Activated T-cell treated with anti-CD3 and anti-CD28 coated beads, Interleukin-2, amount 50 U/mL, for 24 hours (primary cell): ENCODE data around the gene USP48.
A peak's percentile ranks its signal among the peaks of the same experiment; 100 is the strongest.

Experiments used
- DNase-seq: peaks from one replicate; pipeline ENCODE4 v3.0.0-alpha.2; 2020
- H3K27ac Mint-ChIP-seq: 2 replicates; pipeline ENCODE4 v1.8.0; 2020; ENCODE audit warnings: mild to moderate bottlenecking, mixed read lengths
- H3K27me3 Mint-ChIP-seq: 2 replicates; pipeline ENCODE4 v1.8.0; 2020; ENCODE audit warnings: mixed read lengths
- H3K36me3 Mint-ChIP-seq: 2 replicates; pipeline ENCODE4 v1.8.0; 2020; ENCODE audit warnings: low read depth, mixed read lengths
- H3K4me1 Mint-ChIP-seq: 2 replicates; pipeline ENCODE4 v1.8.0; 2020; ENCODE audit warnings: low read depth, mixed read lengths
- H3K4me3 Mint-ChIP-seq: 2 replicates; pipeline ENCODE4 v1.8.0; 2020; ENCODE audit warnings: mild to moderate bottlenecking, moderate library complexity, mixed read lengths
- H3K9me3 Mint-ChIP-seq: 2 replicates; pipeline ENCODE4 v1.8.0; 2020; ENCODE audit warnings: mixed read lengths

USP48 gene

DNA sequence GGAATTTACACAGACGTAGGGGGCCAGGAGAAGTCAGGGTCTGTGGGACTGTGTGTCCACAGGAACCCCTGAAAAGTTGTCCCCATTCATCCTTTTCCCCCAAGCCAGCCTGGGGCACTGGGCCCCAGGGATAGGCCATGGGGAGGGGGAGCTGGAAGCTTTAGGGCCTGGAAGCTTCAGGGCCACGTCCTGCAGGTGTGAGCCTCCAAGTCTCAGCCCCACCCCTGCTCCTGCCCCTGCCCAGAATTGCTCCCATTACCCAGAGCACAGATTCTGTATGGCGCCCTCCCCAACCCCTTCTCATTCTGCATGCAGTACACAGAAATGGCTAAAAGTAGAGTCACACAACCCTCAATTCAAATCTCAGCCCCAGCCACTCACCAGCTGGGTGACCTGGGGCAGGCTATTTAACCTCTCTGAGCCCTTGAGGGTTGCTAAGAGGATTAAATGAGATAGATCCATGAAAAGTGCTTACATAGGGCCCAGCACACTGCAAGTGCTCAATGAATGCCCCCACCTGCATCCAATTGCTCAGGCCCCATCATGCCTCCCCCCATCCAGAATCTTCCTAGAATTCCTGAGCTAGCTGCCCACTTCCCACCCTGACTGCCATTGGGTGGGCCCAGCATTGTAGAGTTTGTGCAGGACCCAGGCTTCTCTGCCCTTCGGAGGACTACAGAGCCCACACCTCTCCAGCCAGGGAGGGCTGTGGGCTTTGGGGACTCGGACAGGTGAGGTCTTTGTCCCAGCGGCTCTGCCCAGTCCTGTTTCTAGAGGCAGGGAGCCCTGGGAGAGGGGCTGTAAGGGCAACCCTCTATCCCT lies 120.3 kb downstream of the USP48 start:
- Mint-ChIP-seq H3K4me3 (no peak overlapping the region), H3K27me3 (peaks cover 76% of the 10 kb centered on the region), H3K9me3 (no peaks in the 10 kb centered on the region), H3K36me3 (no peaks in the 10 kb centered on the region), H3K4me1 (peaks cover 14% of the 10 kb centered on the region), H3K27ac (no peak overlapping the region)
- DNase-seq: no peak

DNA sequence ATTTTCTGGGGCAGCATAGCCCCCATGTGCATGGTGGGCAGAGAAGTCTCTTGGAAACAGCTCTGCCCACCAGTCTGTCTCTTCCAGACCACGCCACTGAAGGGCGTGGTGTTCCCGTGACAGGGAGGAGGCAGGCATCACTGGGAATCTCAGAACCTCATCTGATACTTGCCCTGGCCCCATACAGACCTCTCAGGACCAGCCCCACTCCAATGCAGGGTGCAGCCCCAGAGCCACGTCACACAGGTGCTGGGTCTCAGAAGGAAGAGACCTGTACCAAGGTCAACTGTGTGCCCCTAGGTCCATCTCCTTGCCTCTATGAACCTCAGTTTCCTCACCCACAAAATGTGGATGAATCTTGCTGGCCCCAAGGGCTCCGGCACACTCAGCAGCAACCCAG lies 121.1 kb downstream of the USP48 start:
- peaks cover 12% of the 10 kb centered on the region for H3K4me1 Mint-ChIP-seq
- H3K4me3 Mint-ChIP-seq: no peak overlapping the region
- no peaks in the 10 kb centered on the region for H3K36me3 Mint-ChIP-seq
- no peak overlapping the region for H3K27ac Mint-ChIP-seq
- no peak for DNase-seq
- H3K9me3 Mint-ChIP-seq: no peaks in the 10 kb centered on the region
- H3K27me3 Mint-ChIP-seq: peaks cover 68% of the 10 kb centered on the region

DNA sequence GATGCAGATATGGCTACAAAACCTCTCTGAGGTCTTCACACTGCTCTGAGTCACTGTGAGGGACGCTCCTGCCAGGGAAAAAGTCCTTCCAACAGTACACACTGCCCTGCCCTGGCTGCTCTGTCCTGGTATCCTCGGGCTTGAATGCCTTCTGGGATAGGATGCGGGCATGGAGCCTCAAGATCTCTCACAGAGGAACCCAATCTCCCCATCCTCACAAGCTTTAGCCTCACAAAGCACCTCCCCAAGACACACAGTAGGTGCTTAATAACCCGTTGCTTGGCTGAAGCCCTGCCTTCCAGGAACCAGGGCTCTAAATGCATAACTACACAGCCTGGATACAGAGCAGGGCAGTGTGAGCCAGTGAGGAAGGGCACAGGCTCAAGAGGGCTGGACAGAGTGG lies 123.0 kb downstream of the USP48 start:
- Mint-ChIP-seq H3K4me3 (no peak overlapping the region), H3K4me1 (peaks cover 6% of the 10 kb centered on the region), H3K36me3 (no peaks in the 10 kb centered on the region), H3K27me3 (peaks cover 49% of the 10 kb centered on the region), H3K9me3 (no peaks in the 10 kb centered on the region), H3K27ac (no peak overlapping the region)
- no peak for DNase-seq

DNA sequence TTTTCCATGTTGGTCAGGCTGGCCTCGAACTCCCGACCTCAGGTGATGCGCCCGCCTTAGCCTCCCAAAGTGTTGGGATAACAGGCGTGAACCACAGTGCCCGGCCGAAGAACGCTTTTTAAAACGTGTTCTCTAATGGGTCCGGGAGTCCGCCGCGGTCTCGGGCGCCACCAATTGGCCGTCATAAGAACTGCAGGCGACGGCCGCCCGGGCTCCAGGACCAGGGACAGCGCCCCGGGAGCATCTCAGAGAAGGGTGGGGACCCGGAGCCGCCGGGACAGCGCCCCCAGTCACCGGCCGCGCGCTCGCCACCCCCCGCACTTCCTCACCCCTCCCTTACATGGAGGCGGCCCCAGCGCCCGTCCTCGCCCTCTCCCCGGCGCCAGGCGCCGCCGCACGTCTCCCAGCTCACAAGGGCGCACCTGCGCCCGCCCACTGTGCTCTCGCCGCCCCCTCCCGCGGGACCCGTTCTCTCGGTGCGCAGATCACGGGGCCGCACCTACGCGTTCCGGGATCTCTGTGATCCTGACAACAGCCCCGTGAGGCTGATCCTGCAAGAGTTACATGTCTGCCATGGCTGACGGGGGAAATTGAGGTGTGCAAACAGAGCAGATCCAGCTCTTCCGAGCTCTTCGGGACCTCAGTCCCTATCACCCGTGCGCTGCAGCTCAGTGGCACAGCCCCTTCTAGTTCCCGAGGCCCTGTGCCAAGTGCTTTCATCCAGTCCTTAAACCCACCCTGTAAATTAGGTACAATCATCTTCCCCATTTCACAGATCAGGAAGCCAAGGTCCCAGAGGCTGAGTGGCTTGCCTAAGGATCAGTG lies 123.6 kb downstream of the USP48 start:
- peak; percentile 91 for DNase-seq
- Mint-ChIP-seq H3K27me3 (peaks cover 43% of the 10 kb centered on the region), H3K4me3 (peak overlapping the region; percentile 54), H3K36me3 (no peaks in the 10 kb centered on the region), H3K9me3 (no peaks in the 10 kb centered on the region), H3K27ac (no peak overlapping the region), H3K4me1 (peaks cover 6% of the 10 kb centered on the region)

DNA sequence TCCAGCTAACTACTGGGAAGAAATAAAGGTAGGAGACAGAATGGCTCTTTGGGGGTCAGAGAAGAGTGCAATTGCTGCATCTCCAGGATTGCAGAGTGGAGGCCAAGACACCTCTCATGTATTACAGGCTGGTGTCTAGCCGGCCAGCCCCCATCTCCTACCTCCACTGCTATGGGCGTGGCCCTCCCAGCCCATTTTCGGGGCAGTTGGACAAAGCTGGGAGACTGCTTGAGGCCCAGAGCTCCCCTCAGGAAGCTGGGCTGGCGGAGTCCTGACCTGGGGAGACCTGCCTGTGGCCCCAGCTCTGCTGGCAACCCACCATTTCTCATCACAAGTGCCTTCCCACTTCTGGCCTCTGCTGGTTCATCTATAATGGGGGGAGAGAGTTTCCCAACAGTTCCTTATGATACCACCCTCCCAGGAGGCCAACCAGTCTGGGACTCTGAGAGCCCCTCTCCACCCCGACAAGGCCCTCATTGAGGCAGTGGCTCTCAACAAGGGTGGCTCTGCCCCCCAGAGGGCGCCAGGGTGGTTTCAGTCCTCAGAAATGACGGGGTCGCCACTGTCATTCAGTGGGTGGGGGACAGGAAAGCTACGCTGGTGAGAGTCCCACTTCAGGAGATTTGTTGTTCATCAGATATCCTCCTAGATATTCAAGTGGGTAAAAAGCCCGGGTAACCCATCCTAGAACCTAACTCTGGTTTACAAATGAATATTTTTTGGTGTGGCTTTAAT lies 125.3 kb downstream of the USP48 start:
- DNase-seq: no peak
- no peak overlapping the region for H3K27ac Mint-ChIP-seq
- no peaks in the 10 kb centered on the region for H3K36me3 Mint-ChIP-seq
- peaks cover 7% of the 10 kb centered on the region for H3K4me1 Mint-ChIP-seq
- no peaks in the 10 kb centered on the region for H3K9me3 Mint-ChIP-seq
- peaks cover 29% of the 10 kb centered on the region for H3K27me3 Mint-ChIP-seq
- no peak overlapping the region for H3K4me3 Mint-ChIP-seq

DNA sequence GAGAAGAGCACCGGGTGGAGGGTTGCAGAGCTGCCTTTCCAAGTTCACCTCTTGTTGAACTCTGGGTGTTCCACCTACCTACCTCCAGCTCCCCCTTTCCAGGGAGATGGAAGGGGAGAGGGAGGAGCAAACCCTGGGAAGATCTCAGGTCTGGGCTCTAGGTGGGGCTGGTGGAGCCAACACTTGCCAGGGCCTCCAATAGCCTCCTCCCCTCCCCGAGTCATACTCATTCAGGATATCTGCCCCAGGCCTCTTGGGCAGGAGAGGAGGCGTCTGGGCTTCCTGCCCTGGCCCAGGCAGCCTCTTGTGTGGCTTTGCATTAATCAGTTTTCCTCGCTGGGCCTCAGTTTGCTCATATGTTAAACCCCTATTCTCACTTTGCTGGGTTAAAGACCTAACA lies 127.2 kb downstream of the USP48 start:
- no peak for DNase-seq
- Mint-ChIP-seq H3K4me1 (peaks cover 19% of the 10 kb centered on the region), H3K9me3 (no peaks in the 10 kb centered on the region), H3K27ac (no peak overlapping the region), H3K4me3 (no peak overlapping the region), H3K36me3 (no peaks in the 10 kb centered on the region), H3K27me3 (peaks cover 25% of the 10 kb centered on the region)

DNA sequence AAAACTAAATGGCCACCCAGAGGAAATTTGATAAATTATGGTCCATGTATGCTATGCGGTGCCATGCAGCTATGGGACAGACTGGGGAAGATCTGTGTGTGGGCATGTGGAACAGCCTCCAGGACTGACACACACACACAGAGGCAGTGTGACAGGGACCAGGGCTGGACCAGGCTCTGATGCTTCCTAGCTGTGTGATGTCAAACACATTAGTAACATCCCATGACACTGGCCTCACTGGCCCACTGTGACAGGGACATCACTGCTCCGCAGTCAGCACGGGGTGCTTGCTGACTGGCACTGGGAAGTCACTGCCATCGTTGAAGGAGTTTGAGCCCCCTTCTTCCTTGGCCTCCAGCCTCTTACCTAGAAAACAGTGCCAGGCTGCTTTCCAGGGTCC lies 127.7 kb downstream of the USP48 start:
- Mint-ChIP-seq H3K36me3 (no peaks in the 10 kb centered on the region), H3K27me3 (peaks cover 21% of the 10 kb centered on the region), H3K9me3 (no peaks in the 10 kb centered on the region), H3K27ac (no peak overlapping the region), H3K4me1 (peaks cover 20% of the 10 kb centered on the region), H3K4me3 (no peak overlapping the region)
- DNase-seq: no peak

DNA sequence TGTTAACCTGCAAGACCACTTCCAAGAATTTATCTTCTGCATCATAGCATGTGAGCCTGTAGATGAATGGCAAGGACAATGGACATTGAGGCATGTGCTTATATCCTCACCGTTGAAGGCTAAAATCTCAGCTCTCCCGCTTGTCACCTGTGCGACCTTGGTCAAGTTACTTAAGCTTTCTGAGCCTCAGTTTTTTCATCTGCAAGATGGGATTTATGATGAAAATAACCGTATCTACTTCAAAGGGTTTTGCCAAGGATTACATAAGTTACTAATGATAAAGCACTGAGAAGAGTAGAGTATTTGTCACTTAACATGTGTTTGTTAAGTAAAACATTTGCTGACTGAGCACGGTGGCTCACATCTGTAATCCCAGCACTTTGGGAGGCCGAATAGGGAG lies 128.7 kb downstream of the USP48 start:
- Mint-ChIP-seq H3K36me3 (no peaks in the 10 kb centered on the region), H3K9me3 (no peaks in the 10 kb centered on the region), H3K4me3 (no peak overlapping the region), H3K27ac (no peak overlapping the region), H3K4me1 (peaks cover 14% of the 10 kb centered on the region), H3K27me3 (peaks cover 19% of the 10 kb centered on the region)
- DNase-seq: no peak

DNA sequence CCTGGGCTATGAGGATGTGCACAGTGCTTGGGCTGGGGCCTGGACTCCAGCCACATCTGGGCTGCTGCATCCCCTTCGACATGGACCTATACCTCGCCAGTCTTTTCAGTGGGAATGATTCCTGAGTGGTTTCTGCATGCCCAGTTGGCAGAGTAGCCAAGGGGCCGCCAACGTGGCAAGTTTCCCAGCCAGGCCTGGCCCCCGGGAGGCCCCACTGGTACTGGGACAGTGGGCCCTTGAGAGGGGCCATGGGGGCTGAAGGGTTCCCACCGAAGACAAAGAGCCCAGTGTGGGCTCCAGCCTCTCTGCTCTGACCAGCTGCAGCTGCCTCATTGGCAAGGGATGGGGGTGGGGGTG lies 129.2 kb downstream of the USP48 start:
- Mint-ChIP-seq H3K9me3 (no peaks in the 10 kb centered on the region), H3K27ac (no peak overlapping the region), H3K36me3 (no peaks in the 10 kb centered on the region), H3K27me3 (peaks cover 22% of the 10 kb centered on the region), H3K4me3 (no peak overlapping the region), H3K4me1 (peaks cover 14% of the 10 kb centered on the region)
- no peak for DNase-seq

DNA sequence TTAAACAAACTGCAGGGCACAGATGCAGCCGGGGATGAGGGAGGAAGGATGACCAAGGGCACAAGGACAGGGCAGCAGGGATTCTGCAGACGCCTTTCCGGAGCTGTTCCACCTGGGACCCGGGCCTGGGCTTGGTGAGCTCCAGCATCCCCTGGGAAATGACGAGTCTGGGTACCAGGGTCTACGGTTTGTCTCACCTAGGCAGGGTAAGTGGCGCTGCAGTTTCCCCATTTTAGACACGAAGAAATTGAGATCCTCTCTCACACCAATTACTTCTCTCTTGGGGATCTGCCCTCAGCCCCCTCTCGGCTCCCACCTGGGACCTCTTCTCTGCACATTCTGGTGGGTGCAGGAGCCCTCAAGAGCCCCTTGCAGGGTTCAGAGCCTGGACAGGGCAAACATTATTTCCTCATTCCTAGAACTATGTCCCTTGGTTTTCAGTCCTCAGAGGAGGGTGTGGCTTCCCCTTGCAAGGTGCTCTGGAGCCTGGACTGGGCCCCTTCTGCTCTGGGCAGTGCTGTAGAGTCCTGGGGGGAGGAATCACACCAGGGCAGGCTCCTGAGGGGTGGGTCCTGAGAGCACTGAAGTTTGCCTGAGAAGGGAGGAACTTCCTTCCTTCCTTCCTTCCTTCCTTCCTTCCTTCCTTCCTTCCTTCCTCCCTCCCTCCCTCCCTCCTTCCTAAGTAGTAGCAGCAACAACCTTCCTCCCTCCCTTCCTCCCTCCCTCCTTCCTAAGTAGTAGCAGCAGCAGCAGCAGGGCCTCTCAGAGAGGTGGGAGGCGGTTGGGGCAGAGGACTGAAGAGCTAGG lies 129.8 kb downstream of the USP48 start:
- H3K27me3 Mint-ChIP-seq: peaks cover 23% of the 10 kb centered on the region

DNA sequence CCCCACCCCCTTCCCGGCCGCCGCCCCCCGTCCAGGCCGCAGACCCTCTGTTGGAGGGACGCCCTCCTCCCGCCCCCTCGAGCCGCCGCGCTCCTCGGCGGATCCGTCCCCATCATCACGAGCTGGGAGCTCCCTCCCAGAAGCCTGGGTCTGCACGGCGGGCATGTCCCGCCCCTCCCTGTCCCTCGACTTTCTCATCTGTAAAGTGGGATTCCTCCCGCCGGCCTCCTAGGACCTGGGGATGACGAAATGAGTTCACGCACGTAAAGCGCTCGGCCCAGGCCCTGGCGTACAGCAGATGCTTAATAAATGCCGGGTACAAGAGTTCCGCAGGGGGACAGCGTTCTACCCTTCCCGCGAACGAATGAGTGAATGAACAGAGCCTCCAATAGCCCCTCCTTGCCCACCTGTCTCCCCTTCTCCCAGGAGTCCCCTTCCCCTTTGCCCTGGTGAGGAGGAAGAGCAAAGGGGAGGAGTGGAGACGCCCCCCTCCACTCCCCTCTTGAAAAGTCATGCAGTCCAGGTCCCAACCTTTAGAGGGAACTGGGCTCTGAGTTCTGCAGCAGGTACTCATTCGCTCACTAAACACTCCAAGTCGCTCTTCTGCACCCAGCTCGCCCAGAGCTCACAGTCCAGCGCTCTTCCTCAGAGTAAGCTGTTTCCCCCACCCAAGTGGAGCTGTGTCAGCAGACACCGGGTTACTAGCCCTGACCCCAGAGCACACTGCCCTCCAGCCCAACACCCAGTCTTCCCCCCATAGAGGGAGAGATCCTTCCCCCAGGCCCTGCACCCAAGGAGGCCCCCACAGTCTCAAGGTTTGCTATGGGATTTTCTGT lies 130.6 kb downstream of the USP48 start:
- no peak overlapping the region for H3K27ac Mint-ChIP-seq
- peaks cover 31% of the 10 kb centered on the region for H3K27me3 Mint-ChIP-seq
- peak; percentile 39 for DNase-seq

More for the DNA sequence above, 129.8 kb downstream of the USP48 start:
- Mint-ChIP-seq H3K36me3 (no peaks in the 10 kb centered on the region), H3K9me3 (no peaks in the 10 kb centered on the region), H3K4me1 (peaks cover 14% of the 10 kb centered on the region), H3K27ac (no peak overlapping the region), H3K4me3 (peak overlapping the region; percentile 58)
- DNase-seq: no peak

DNA sequence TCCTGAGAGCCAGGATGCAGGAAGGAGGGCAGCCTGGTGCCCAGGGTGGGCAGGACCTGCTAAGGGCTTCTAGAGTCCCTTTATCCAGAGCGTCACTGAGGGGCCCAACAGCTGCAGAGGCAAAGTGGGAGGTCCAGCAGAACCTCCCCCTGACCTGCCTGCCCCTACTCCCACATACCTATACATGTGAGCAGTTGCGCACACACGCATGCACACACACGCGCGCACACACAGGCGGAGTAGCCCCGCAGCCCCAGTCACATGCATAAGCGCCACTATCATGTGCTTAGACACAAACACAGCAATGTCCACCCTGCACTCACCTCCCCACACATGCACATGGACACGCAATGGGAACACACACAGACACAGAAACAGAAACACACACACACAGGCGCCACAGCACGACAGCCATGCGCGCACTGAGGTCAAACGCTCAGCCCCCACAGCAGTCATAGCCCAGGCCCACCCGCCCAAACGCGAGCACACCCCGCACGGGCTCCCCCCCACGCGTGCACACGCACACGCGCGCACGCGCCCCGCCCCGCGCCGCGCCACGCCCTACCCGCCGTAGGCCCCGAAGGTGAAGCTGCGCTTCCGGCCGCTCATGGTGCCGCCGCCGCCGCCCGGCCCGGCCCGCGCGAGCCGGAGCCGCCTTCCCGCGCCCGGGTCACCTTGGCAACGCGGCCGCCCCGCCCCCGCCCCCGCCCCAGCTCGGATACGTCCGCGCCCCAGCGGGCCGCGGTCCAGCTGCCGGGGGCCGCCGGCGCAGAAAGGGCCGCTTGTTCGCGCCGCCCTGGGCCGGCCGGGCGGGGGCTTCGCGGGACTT lies 131.5 kb downstream of the USP48 start:
- Mint-ChIP-seq H3K36me3 (no peaks in the 10 kb centered on the region), H3K27me3 (peaks cover 39% of the 10 kb centered on the region), H3K4me1 (peaks cover 14% of the 10 kb centered on the region), H3K27ac (peak overlapping the region; percentile 18), H3K4me3 (peak overlapping the region; percentile 81), H3K9me3 (no peaks in the 10 kb centered on the region)
- peak; percentile 65 for DNase-seq

More for the DNA sequence above, 130.6 kb downstream of the USP48 start:
- Mint-ChIP-seq H3K9me3 (no peaks in the 10 kb centered on the region), H3K4me3 (peak overlapping the region; percentile 58), H3K36me3 (no peaks in the 10 kb centered on the region), H3K4me1 (peaks cover 14% of the 10 kb centered on the region)

DNA sequence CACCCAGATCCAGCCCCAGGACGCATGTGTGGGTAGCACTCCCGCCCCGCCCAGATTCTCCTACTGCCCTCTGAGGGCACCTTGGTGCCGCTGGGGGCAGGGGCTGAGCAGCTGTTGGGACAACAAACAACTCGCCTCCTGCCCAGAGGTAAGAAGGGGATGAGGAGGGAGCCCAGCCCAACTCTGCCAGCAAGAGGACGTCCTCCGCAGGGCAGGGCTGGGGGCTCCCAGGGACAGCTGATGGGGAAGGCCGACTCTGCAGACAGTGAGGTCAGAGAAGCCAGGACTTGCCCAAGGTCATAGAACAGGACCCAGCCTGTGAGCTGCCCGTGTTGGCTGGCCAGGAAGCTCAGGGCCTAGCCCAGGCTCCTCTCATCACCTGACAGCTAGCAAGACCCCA lies 132.5 kb downstream of the USP48 start:
- Mint-ChIP-seq H3K27ac (no peak overlapping the region), H3K27me3 (peaks cover 48% of the 10 kb centered on the region), H3K4me1 (peaks cover 14% of the 10 kb centered on the region), H3K36me3 (no peaks in the 10 kb centered on the region), H3K9me3 (no peaks in the 10 kb centered on the region), H3K4me3 (no peak overlapping the region)
- DNase-seq: no peak
